Esophagus squamous epithelium (tissue), 4 donors: ENCODE data around the gene GUK1.

ENCODE experiments used
- CTCF ChIP-seq, 6 experiments: fragments of 450-650 bp in 4 of 6; fragments of 200-600 bp in 2 of 6; sonication (generic) in 2 of 6; IDR thresholded peaks; one replicate each; pipeline ENCODE4 v1.5.1; 2016 to 2019; ENCODE audit warnings: antibody characterized with exemption in 6 of 6, mild to moderate bottlenecking in 4 of 6, moderate library complexity in 4 of 6
- POLR2A ChIP-seq, 4 donors: fragments of 450-650 bp; IDR thresholded peaks; one replicate each; pipeline ENCODE4 v1.6.1; 2017; ENCODE audit warnings: antibody characterized with exemption in 4 of 4, mild to moderate bottlenecking in 4 of 4, moderate library complexity in 3 of 4

- TF ChIP-seq CTCF (IDR thresholded peaks at IDR 0.05) (no peak), POLR2A (IDR thresholded peaks at IDR 0.05) (no peak)
Observed at GRCh38 chr1:228099331-228099732, 40.7 kb upstream of the GUK1 start.
